Esophagus squamous epithelium (tissue), 4 donors: ENCODE results near the gene MOSMO.

Experiments used
- POLR2A ChIP-seq, 4 donors: fragments of 450-650 bp; IDR thresholded peaks; one replicate each; pipeline ENCODE4 v1.6.1; 2017; ENCODE audit warnings: antibody characterized with exemption in 4 of 4, mild to moderate bottlenecking in 4 of 4, moderate library complexity in 3 of 4
- TF ChIP-seq, protein P1 (sequence below), 6 experiments: fragments of 450-650 bp in 4 of 6; fragments of 200-600 bp in 2 of 6; sonication (generic) in 2 of 6; IDR thresholded peaks; one replicate each; pipeline ENCODE4 v1.5.1; 2016 to 2019; ENCODE audit warnings: antibody characterized with exemption in 6 of 6, mild to moderate bottlenecking in 4 of 6, moderate library complexity in 4 of 6

DNA sequence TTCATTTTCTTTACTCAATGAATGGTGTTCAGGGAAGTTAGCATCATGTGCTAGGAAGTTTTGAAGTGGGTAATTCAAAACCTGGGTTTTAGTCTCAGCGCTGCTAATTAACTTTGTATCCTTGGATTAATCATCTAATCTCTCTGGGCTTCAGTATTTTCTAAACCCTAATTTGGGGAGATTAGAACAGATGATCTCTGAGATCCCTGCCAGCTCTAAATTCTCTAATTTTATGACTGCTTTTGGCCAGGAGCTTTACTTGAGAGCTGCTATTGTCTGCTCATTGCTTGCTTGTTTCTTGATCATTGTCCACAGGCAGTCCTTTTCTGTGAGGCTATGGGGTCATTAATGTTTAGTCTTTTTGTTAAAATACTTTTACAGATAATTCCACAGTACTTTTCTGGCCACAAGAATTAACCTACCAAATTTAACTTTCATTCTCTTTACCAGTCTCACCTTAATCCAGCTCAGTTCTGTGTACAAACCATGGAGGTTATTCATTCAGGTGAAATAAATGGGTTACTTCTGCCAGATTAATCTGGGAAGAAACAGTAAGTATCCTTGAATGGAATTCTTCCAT lies 56.1 kb downstream of the MOSMO start:
- TF ChIP-seq, protein P1, sequence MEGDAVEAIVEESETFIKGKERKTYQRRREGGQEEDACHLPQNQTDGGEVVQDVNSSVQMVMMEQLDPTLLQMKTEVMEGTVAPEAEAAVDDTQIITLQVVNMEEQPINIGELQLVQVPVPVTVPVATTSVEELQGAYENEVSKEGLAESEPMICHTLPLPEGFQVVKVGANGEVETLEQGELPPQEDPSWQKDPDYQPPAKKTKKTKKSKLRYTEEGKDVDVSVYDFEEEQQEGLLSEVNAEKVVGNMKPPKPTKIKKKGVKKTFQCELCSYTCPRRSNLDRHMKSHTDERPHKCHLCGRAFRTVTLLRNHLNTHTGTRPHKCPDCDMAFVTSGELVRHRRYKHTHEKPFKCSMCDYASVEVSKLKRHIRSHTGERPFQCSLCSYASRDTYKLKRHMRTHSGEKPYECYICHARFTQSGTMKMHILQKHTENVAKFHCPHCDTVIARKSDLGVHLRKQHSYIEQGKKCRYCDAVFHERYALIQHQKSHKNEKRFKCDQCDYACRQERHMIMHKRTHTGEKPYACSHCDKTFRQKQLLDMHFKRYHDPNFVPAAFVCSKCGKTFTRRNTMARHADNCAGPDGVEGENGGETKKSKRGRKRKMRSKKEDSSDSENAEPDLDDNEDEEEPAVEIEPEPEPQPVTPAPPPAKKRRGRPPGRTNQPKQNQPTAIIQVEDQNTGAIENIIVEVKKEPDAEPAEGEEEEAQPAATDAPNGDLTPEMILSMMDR (IDR thresholded peaks at IDR 0.05) = no peak
- TF ChIP-seq POLR2A (IDR thresholded peaks at IDR 0.05) = no peak
